K562 (cell line): ENCODE data around the gene ZNF610. TPM values are rescaled to one million over a fixed set of nuclear protein-coding genes. Genes with fewer than 3 reads are reported as not detected.

ENCODE experiments used
- ATAC-seq: fragments of 200-7000 bp; cut with Tn5 transposase; 3 replicates; pipeline ENCODE4 v1.9.1; 2020; ENCODE audit warnings: moderate library complexity
- BruUV-seq: library from RNA; stranded (reverse); fragments of 400-500 nt; replicated peaks from 2 replicates; lab custom pipeline; 2021; lab: Mats Ljungman, UMichigan
- CTCF ChIA-PET: fragments of 300-600 bp; formaldehyde crosslinking; extraction: SDS; loops from one replicate; lab custom pipeline; 2021; ENCODE audit warnings: low intra/inter-chr PET ratio; lab: Yijun Ruan, JAX
- POLR2A ChIA-PET: fragments of 300-600, 350-650 bp; sonication (Branson Sonifier 250); formaldehyde crosslinking; extraction: SDS; loops from one replicate; lab custom pipeline; 2021; ENCODE audit warnings: antibody characterized with exemption, inconsistent platforms; lab: Yijun Ruan, JAX
- DNase-seq, 4 experiments: peaks; one replicate each; pipeline versions ENCODE4 v3.0.0 to v3.0.0-alpha.2; 2011 to 2018; ENCODE audit warnings: low spot score in 3 of 4, mixed read lengths in 3 of 4; ENCODE audit errors: extremely low read depth in 1 of 4
- FAIRE-seq: peaks from 2 replicates; lab custom pipeline; 2011; peaks lifted over from hg19 to GRCh38; lab: Jason Lieb, UNC
- H2AFZ ChIP-seq: 2 replicates; pipeline ENCODE4 v1.6.0; 2011; ENCODE audit warnings: low read depth, low read length, control low read depth, inconsistent platforms
- H3K27ac ChIP-seq: fragments of 200-600 bp; 3 replicates; pipeline ENCODE4 v1.8.0; 2011; ENCODE audit warnings: low read depth, mild to moderate bottlenecking, control low read depth, inconsistent platforms, low read length, moderate library complexity, mixed read lengths; ENCODE audit errors: extremely low read depth
- H3K27me3 ChIP-seq, 2 experiments: fragments of 300-600 bp in 1 of 2; 2 replicates in 1 of 2; 3 replicates in 1 of 2; pipeline versions ENCODE4 v1.6.0 to v1.8.0; 2011; ENCODE audit warnings: inconsistent platforms in 2 of 2, low read length in 2 of 2, mild to moderate bottlenecking in 1 of 2, mixed read lengths in 1 of 2, moderate library complexity in 1 of 2; ENCODE audit not compliant: control insufficient read depth in 2 of 2, insufficient read depth in 2 of 2
- H3K36me3 ChIP-seq: fragments of 300-600 bp; 3 replicates; pipeline ENCODE4 v1.8.0; 2011; ENCODE audit warnings: mild to moderate bottlenecking, low read length, inconsistent platforms; ENCODE audit not compliant: control insufficient read depth, insufficient read depth
- H3K4me1 ChIP-seq, 2 experiments: fragments of 200-600 bp in 1 of 2; replicated peaks in 1 of 2; 2 replicates in 1 of 2; 3 replicates in 1 of 2; pipeline versions ENCODE4 v1.5.1 to v1.8.0; 2011; ENCODE audit warnings: inconsistent platforms in 2 of 2, low read length in 2 of 2, mild to moderate bottlenecking in 1 of 2, mixed read lengths in 1 of 2, moderate library complexity in 1 of 2; ENCODE audit not compliant: control insufficient read depth in 2 of 2, insufficient read depth in 2 of 2
- H3K4me2 ChIP-seq: 2 replicates; pipeline ENCODE4 v1.6.1; 2011; ENCODE audit warnings: low read length, control low read depth, inconsistent platforms, mixed read lengths; ENCODE audit not compliant: insufficient read depth
- H3K4me3 ChIP-seq: fragments of 200-600 bp; sonication (generic), shearing (Covaris generic); 2 replicates; pipeline ENCODE4 v1.5.1; 2016; ENCODE audit warnings: control low read depth, inconsistent platforms
- H3K79me2 ChIP-seq: fragments of 200-600 bp; 3 replicates; pipeline ENCODE4 v1.8.0; 2011; ENCODE audit warnings: low read length, inconsistent platforms; ENCODE audit not compliant: control insufficient read depth, insufficient read depth
- H3K9ac ChIP-seq, 2 experiments: 2 replicates each; pipeline versions ENCODE4 v1.6.0 to v1.6.1; 2011; ENCODE audit warnings: low read depth in 2 of 2, low read length in 2 of 2, control low read depth in 1 of 2, inconsistent platforms in 1 of 2, mild to moderate bottlenecking in 1 of 2, mixed read lengths in 1 of 2; ENCODE audit not compliant: insufficient read depth in 1 of 2
- H3K9me1 ChIP-seq: one replicate; pipeline ENCODE4 v1.6.0; 2011; ENCODE audit warnings: inconsistent platforms, mild to moderate bottlenecking, low read length, moderate library complexity; ENCODE audit not compliant: control insufficient read depth, insufficient read depth
- H3K9me3 ChIP-seq: replicated peaks from 2 replicates; pipeline ENCODE4 v1.5.1; 2011; ENCODE audit warnings: low read depth, low read length, inconsistent platforms; ENCODE audit not compliant: control insufficient read depth, insufficient read depth
- H4K20me1 ChIP-seq: replicated peaks from 2 replicates; pipeline ENCODE4 v1.6.1; 2011; ENCODE audit warnings: low read length, inconsistent platforms, mixed read lengths; ENCODE audit not compliant: control insufficient read depth, insufficient read depth
- E2F6 ChIP-seq, 2 experiments: IDR thresholded peaks; 2 replicates each; pipeline ENCODE4 v1.6.1; 2011; ENCODE audit warnings: borderline replicate concordance in 1 of 2, control low read depth in 1 of 2, low read depth in 1 of 2, low read length in 1 of 2, mild to moderate bottlenecking in 1 of 2, mixed read lengths in 1 of 2, moderate library complexity in 1 of 2; ENCODE audit not compliant: insufficient read depth in 1 of 2, insufficient read length in 1 of 2, poor library complexity in 1 of 2, severe bottlenecking in 1 of 2; ENCODE audit errors: extremely low read depth in 1 of 2
- E2F8 ChIP-seq: fragments of 450-650 bp; IDR thresholded peaks from 2 replicates; pipeline ENCODE4 v1.7.1; 2018; ENCODE audit warnings: mild to moderate bottlenecking, low read depth; ENCODE audit not compliant: partially characterized antibody
- FOSL1 ChIP-seq: fragments of 200-800 bp; sonication (Bioruptor generic); conservative IDR thresholded peaks from 2 replicates; pipeline ENCODE4 v1.6.1; 2016; ENCODE audit warnings: missing genetic modification characterization, missing compliant biosample characterization
- GABPA ChIP-seq: fragments of 200-800 bp; sonication (Bioruptor generic); conservative IDR thresholded peaks from 2 replicates; pipeline ENCODE4 v1.6.1; 2016; ENCODE audit warnings: low read depth, missing genetic modification characterization, missing compliant biosample characterization
- GABPB2 ChIP-seq: fragments of 250-450 bp; sonication (Bioruptor Pico); conservative IDR thresholded peaks from 2 replicates; pipeline ENCODE4 v1.5.1; 2021; ENCODE audit warnings: mild to moderate bottlenecking
- HIVEP1 ChIP-seq: fragments of 250-450 bp; sonication (Bioruptor Pico); IDR thresholded peaks from 2 replicates; pipeline ENCODE4 v1.4.0; 2020; ENCODE audit warnings: mild to moderate bottlenecking
- L3MBTL2 ChIP-seq: fragments of 450-650 bp; IDR thresholded peaks from 2 replicates; pipeline ENCODE4 v1.6.1; 2016; ENCODE audit warnings: mild to moderate bottlenecking, moderate library complexity
- NR2C1 ChIP-seq, 2 experiments: fragments of 450-650 bp; IDR thresholded peaks; 2 replicates each; pipeline ENCODE4 v1.6.1; 2017; ENCODE audit warnings: mild to moderate bottlenecking in 2 of 2, antibody characterized with exemption in 1 of 2, inconsistent platforms in 1 of 2, missing compliant biosample characterization in 1 of 2, missing genetic modification characterization in 1 of 2
- NRF1 ChIP-seq, 2 experiments: fragments of 450-650 bp; IDR thresholded peaks in 1 of 2; conservative IDR thresholded peaks in 1 of 2; 2 replicates each; pipeline ENCODE4 v1.6.1; 2014; ENCODE audit warnings: mild to moderate bottlenecking in 2 of 2
- RBFOX2 ChIP-seq: fragments of 200-400 bp; formaldehyde crosslinking; IDR thresholded peaks from 2 replicates; pipeline ENCODE4 v1.6.1; 2017; ENCODE audit warnings: low read depth, mild to moderate bottlenecking, low read length, moderate library complexity
- ZNF589 ChIP-seq: fragments of 200-800 bp; sonication (Bioruptor generic); IDR thresholded peaks from 2 replicates; pipeline ENCODE4 v1.6.1; 2016; ENCODE audit warnings: low read depth, missing genetic modification characterization, missing compliant biosample characterization
- WGBS: fragments of 100-300 bp; shearing (Covaris generic); methylation state at CpG from one replicate; pipeline ENCODE4 v1.1.6; 2016; ENCODE audit warnings: low coverage, mixed read lengths; ENCODE audit not compliant: insufficient coverage; ENCODE audit errors: missing lambda C conversion rate; 5-methylcytosine and 5-hydroxymethylcytosine counted together
- in situ Hi-C: fragments of 300-500 bp; cut with MboI; formaldehyde crosslinking; loops from 4 replicates; pipeline ENCODE4 v1.15.0; 2018; ENCODE audit warnings: inconsistent platforms, mixed read lengths
- intact Hi-C: fragments of 100-400 bp; cut with micrococcal nuclease; formaldehyde crosslinking; loops from 2 replicates; pipeline ENCODE4 v1.14.2; 2022
- polyA plus RNA-seq, 8 experiments: library from polyadenylated mRNA; depleted of rRNA in 4 of 8; stranded (reverse) in 5 of 8; unstranded in 3 of 8; fragments of >200 nt; fragmentation: Nextera tagmentation in 2 of 8; fragmentation: Illumina TruSeq in 1 of 8; extraction: Ambion mirVana in 2 of 8; extraction: Trizol in 1 of 8; gene quantifications; 2 replicates each; pipeline versions ENCODE4 v1.2.1 to v1.2.3, GENCODE V29; 2011 to 2014; ENCODE audit warnings: inconsistent platforms in 1 of 8, missing spikeins in 1 of 8
- total RNA-seq, 7 experiments: library from RNA; depleted of rRNA in 6 of 7; stranded (reverse); fragments of >200 nt in 6 of 7; fragmentation: Illumina TruSeq in 2 of 7; extraction: Trizol in 2 of 7; gene quantifications; 2 replicates each; pipeline versions ENCODE4 v1.2.1 to v1.2.3, GENCODE V29; 2011 to 2021; ENCODE audit warnings: low replicate concordance in 1 of 7

The ZNF610 gene
- total and polyA plus RNA-seq, 9 of the 15 experiments (the other 6 are each of a cell fraction or from before 2014, with no cell fraction given), result not detected

GRCh38 chr19:52369559-52370340 lies 33.7 kb downstream of the ZNF610 start, which contains the start of gene ZNF880:
TSS of gene ZNF880 (plus strand) at chr19:52369923. CDS start at chr19:52369966, 43 bp downstream.
- Histone ChIP-seq H3K36me3 (no peaks in the 10 kb centered on the region), H4K20me1 (no peaks in the 10 kb centered on the region), H3K9me3 (no peaks in the 10 kb centered on the region; the same call in 1 of the 2 replicates), H3K9me1 (no peaks in the 10 kb centered on the region), H3K4me3 (peak within 1 kb of the TSS; percentile 23), H3K27me3 (no peaks in the 10 kb centered on the region), H3K27ac (no peak within 1 kb of the TSS), H3K4me2 (no peak within 1 kb of the TSS), H3K4me1 (no peaks in the 10 kb centered on the region), H2AFZ (no peak within 1 kb of the TSS), H3K9ac (no peak within 1 kb of the TSS), H3K79me2 (no peaks in the 10 kb centered on the region)
- 20% methylated on average over 50 of the region's 52 CpGs for WGBS
- ATAC-seq (peak; percentile 37; the same call in 1 of the 3 replicates), FAIRE-seq (no peak), DNase-seq (peak; percentile 22 to 41 (median 30))
- TSS peak; percentile 44 for BruUV-seq
- in situ Hi-C loops (no loop called here), intact Hi-C loops (no loop called here)
- POLR2A ChIA-PET, result no interaction called here
- CTCF ChIA-PET, result no interaction called here
- TF ChIP-seq RBFOX2 (peak; percentile 42), E2F6 (IDR thresholded peaks at IDR 0.05; ENCODE audit: borderline replicate concordance in 1 of 2, extremely low read depth in 1 of 2, insufficient read depth in 1 of 2, insufficient read length in 1 of 2, low read depth in 1 of 2, low read length in 1 of 2, poor library complexity in 1 of 2, severe bottlenecking in 1 of 2) (peak in 1 of 2 experiments; percentile 31), L3MBTL2 (peak; percentile 21; the same call in 1 of the 2 replicates), NRF1 (conservative IDR thresholded peaks at IDR 0.05 in 1 of 2, IDR thresholded peaks at IDR 0.05 in 1 of 2) (peak; percentile 25 to 44; a peak in 2 of 4 replicates), NR2C1 (IDR thresholded peaks at IDR 0.05) (peak; percentile 51), NR2C1 (tag; IDR thresholded peaks at IDR 0.05) (no peak), FOSL1 (no peak), GABPB2 (CRISPR knock-in tag) (no peak), HIVEP1 (no peak), ZNF589 (CRISPR knock-in tag) (no peak), GABPA (tag) (peak; percentile 76), E2F8 (no peak)
